ENCODE measurements around the gene C4BPA.

The C4BPA gene

GRCh38 chr1:207103892-207104373 lies at the start of gene C4BPA:
Gene C4BPA (plus strand): TSS chr1:207104233. CDS start chr1:207113026, 8,793 bp downstream.
- no peak for DNase-seq

GRCh38 chr1:207054491-207054890 lies 49.5 kb upstream of the C4BPA start:
- DNase-seq: peak; percentile 12

GRCh38 chr1:207055386-207056001 lies 48.5 kb upstream of the C4BPA start:
- DNase-seq: no peak

GRCh38 chr1:207056673-207057072 lies 47.4 kb upstream of the C4BPA start:
- no peak for DNase-seq

- DNase-seq: no peak
Measured at GRCh38 chr1:207058252-207058651, 45.8 kb upstream of the C4BPA start.

GRCh38 chr1:207058878-207059867 lies 44.9 kb upstream of the C4BPA start:
- DNase-seq: no peak

- no peak for DNase-seq
Measured at GRCh38 chr1:207059881-207060280, 44.2 kb upstream of the C4BPA start.

- DNase-seq: no peak
Measured at GRCh38 chr1:207060596-207060995, 43.4 kb upstream of the C4BPA start.

- DNase-seq: no peak
Measured at GRCh38 chr1:207062058-207062457, 42.0 kb upstream of the C4BPA start.

GRCh38 chr1:207063014-207063413 lies 41.0 kb upstream of the C4BPA start:
- no peak for DNase-seq

- DNase-seq: no peak
Measured at GRCh38 chr1:207064561-207064960, 39.5 kb upstream of the C4BPA start.

- DNase-seq: no peak
Measured at GRCh38 chr1:207067185-207067584, 36.8 kb upstream of the C4BPA start.

GRCh38 chr1:207067665-207068064 lies 36.4 kb upstream of the C4BPA start:
- no peak for DNase-seq

- DNase-seq: peak; percentile 25
Measured at GRCh38 chr1:207069061-207069460, 35.0 kb upstream of the C4BPA start.

GRCh38 chr1:207069858-207070506 lies 34.1 kb upstream of the C4BPA start:
- DNase-seq: no peak

- no peak for DNase-seq
Measured at GRCh38 chr1:207070811-207071210, 33.2 kb upstream of the C4BPA start.

GRCh38 chr1:207071426-207071825 lies 32.6 kb upstream of the C4BPA start:
- DNase-seq: no peak

- DNase-seq: no peak
Measured at GRCh38 chr1:207072233-207072632, 31.8 kb upstream of the C4BPA start.

- DNase-seq: no peak
Measured at GRCh38 chr1:207073906-207074820, 29.9 kb upstream of the C4BPA start.

GRCh38 chr1:207076181-207076955 lies 27.7 kb upstream of the C4BPA start:
- no peak for DNase-seq

GRCh38 chr1:207077012-207077411 lies 27.0 kb upstream of the C4BPA start:
- DNase-seq: no peak

Data from CD4-positive, alpha-beta T cell treated with Interferon gamma for 1 hour (primary cell).